DOHH2 (cell line): ENCODE measurements around the gene RASGEF1C.

Experiments
- EZH2phosphoT487 ChIP-seq: fragments of 200-600 bp; sonication (generic); IDR thresholded peaks from 2 replicates; pipeline ENCODE4 v1.6.1; 2017; ENCODE audit warnings: borderline replicate concordance, mild to moderate bottlenecking, antibody characterized with exemption, low read length, moderate library complexity, mixed read lengths
- TF ChIP-seq, protein P1 (sequence below): fragments of 200-600 bp; sonication (generic); IDR thresholded peaks from one replicate; pipeline ENCODE4 v1.5.1; 2014; ENCODE audit warnings: antibody characterized with exemption, mild to moderate bottlenecking, low read depth, low read length; ENCODE audit not compliant: poor library complexity, severe bottlenecking

GRCh38 chr5:180059326-180059725 is 149.7 kb downstream of the RASGEF1C start:
- TF ChIP-seq, protein P1, sequence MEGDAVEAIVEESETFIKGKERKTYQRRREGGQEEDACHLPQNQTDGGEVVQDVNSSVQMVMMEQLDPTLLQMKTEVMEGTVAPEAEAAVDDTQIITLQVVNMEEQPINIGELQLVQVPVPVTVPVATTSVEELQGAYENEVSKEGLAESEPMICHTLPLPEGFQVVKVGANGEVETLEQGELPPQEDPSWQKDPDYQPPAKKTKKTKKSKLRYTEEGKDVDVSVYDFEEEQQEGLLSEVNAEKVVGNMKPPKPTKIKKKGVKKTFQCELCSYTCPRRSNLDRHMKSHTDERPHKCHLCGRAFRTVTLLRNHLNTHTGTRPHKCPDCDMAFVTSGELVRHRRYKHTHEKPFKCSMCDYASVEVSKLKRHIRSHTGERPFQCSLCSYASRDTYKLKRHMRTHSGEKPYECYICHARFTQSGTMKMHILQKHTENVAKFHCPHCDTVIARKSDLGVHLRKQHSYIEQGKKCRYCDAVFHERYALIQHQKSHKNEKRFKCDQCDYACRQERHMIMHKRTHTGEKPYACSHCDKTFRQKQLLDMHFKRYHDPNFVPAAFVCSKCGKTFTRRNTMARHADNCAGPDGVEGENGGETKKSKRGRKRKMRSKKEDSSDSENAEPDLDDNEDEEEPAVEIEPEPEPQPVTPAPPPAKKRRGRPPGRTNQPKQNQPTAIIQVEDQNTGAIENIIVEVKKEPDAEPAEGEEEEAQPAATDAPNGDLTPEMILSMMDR: no peak
- no peak for TF ChIP-seq EZH2phosphoT487
